ENCODE data around the gene AAMDC. TPM values are rescaled to one million over a fixed set of nuclear protein-coding genes. Genes with fewer than 3 reads are reported as not detected.
"Not testable (repeated sequence)": the region's sequence is repeated elsewhere in the genome, so short reads cannot be mapped to it uniquely, and the experiment has no call there.

AAMDC gene
- total and polyA plus RNA-seq, 2 donors (not counting 1 experiment from before 2014, with no cell fraction given), result 1.9 to 7.5 TPM

GRCh38 chr11:77822126-77822525 is 1.2 kb downstream of the AAMDC start:
- H2AFZ ChIP-seq (ENCODE audit: insufficient read depth, low read depth, low read length, poor library complexity, severe bottlenecking); H3K4me3 Mint-ChIP-seq; DNase-seq; H3K9me3 Mint-ChIP-seq (ENCODE audit: insufficient read depth); H3K27me3 ChIP-seq (replicated peaks in 1 of 4; ENCODE audit: control extremely low read depth in 1 of 4, control insufficient read depth in 3 of 4, insufficient read depth in 4 of 4, low read length in 3 of 4); H3K4me2 ChIP-seq (replicated peaks; ENCODE audit: low read depth, low read length, poor library complexity, severe bottlenecking); H3K9me3 ChIP-seq (ENCODE audit: control extremely low read depth in 1 of 3, control insufficient read depth in 2 of 3, insufficient read depth in 1 of 3, low read length in 2 of 3); H3K36me3 ChIP-seq (replicated peaks in 1 of 2; ENCODE audit: control extremely low read depth in 1 of 2, control insufficient read depth in 1 of 2, extremely low read depth in 1 of 2, insufficient read depth in 2 of 2, low read length in 1 of 2); CTCF ChIA-PET; POLR2A ChIA-PET; H3K4me3 ChIP-seq (ENCODE audit: control extremely low read depth in 1 of 5, extremely low read depth in 1 of 5, insufficient read depth in 1 of 5, low read depth in 2 of 5, low read length in 4 of 5); H3K27me3 Mint-ChIP-seq; H3K27ac Mint-ChIP-seq; ATAC-seq (ENCODE audit: low read depth); H3K27ac ChIP-seq (ENCODE audit: low read length in 2 of 2); H3K9ac ChIP-seq (ENCODE audit: low read length): not testable (repeated sequence)
- Histone ChIP-seq H4K20me1 (ENCODE audit: control insufficient read depth, insufficient read depth, low read length, poor library complexity, severe bottlenecking) (peaks cover 20% of the 10 kb centered on the region), H3K4me1 (ENCODE audit: control insufficient read depth in 2 of 2, insufficient read depth in 2 of 2, low read length in 2 of 2) (peaks cover 11 to 20% of the 10 kb centered on the region in 2 donors), H3K79me2 (ENCODE audit: control insufficient read depth, insufficient read depth, low read length) (peaks cover 36% of the 10 kb centered on the region)
- WGBS (ENCODE audit: insufficient coverage), result 90% methylated on average over 3 of the region's 13 CpGs
- H3K4me1 Mint-ChIP-seq, result peaks cover 26% of the 10 kb centered on the region
- intact Hi-C loops (cut with micrococcal nuclease), result loop anchor here (10.0 kb wide), 1 partner anchor 603 kb away; no protein-coding TSS in a partner anchor

DNA sequence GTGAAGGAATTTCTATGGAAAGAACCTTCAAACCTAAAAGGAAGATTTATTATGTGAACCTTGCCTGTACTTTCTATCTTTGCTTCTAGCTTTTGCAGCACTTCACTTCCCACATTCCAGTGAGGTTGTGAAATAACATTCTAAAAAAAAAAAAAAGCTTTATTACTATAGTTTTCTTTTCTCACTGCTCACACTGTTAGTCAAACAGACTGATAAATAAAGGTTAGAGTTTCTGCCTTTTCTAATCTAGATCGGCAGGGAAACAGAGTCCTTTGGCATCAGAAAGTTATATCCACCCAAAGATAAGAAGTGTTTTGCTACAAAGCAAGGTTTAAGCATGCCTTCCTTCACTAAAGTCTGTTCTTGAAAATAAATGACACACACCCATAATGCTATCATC is 2.8 kb downstream of the AAMDC start:
- no peak overlapping the region for H3K4me3 ChIP-seq (ENCODE audit: control extremely low read depth in 1 of 5, extremely low read depth in 1 of 5, insufficient read depth in 1 of 5, low read depth in 2 of 5, low read length in 4 of 5)
- H3K9me3 ChIP-seq (ENCODE audit: control extremely low read depth in 1 of 3, control insufficient read depth in 2 of 3, insufficient read depth in 1 of 3, low read length in 2 of 3), result no peaks in the 10 kb centered on the region
- intact Hi-C loops (cut with micrococcal nuclease), result loop anchor here (10.0 kb wide), 1 partner anchor 601 kb away; no protein-coding TSS in a partner anchor
- H3K27ac ChIP-seq (ENCODE audit: low read length in 2 of 2), result no peak overlapping the region
- H3K27me3 ChIP-seq (replicated peaks in 1 of 4; ENCODE audit: control extremely low read depth in 1 of 4, control insufficient read depth in 3 of 4, insufficient read depth in 4 of 4, low read length in 3 of 4), result no peaks in the 10 kb centered on the region
- WGBS (ENCODE audit: insufficient coverage), result no CpG with 5 or more reads among the region's 1 CpG
- Mint-ChIP-seq H3K9me3 (ENCODE audit: insufficient read depth) (no peaks in the 10 kb centered on the region), H3K4me3 (no peak overlapping the region), H3K4me1 (peaks cover 14% of the 10 kb centered on the region), H3K27me3 (no peaks in the 10 kb centered on the region), H3K27ac (no peak overlapping the region)
- H3K4me1 ChIP-seq (ENCODE audit: control insufficient read depth in 2 of 2, insufficient read depth in 2 of 2, low read length in 2 of 2), result peaks cover 11% of the 10 kb centered on the region in 2 donors
- ATAC-seq (ENCODE audit: low read depth) (no peak), DNase-seq (no peak)
- POLR2A ChIA-PET, result no interaction called here
- H3K79me2 ChIP-seq (ENCODE audit: control insufficient read depth, insufficient read depth, low read length), result peaks cover 19% of the 10 kb centered on the region
- H4K20me1 ChIP-seq (ENCODE audit: control insufficient read depth, insufficient read depth, low read length, poor library complexity, severe bottlenecking), result peaks cover 5% of the 10 kb centered on the region
- no peak overlapping the region for H2AFZ ChIP-seq (ENCODE audit: insufficient read depth, low read depth, low read length, poor library complexity, severe bottlenecking)
- no peaks in the 10 kb centered on the region for H3K36me3 ChIP-seq (replicated peaks in 1 of 2; ENCODE audit: control extremely low read depth in 1 of 2, control insufficient read depth in 1 of 2, extremely low read depth in 1 of 2, insufficient read depth in 2 of 2, low read length in 1 of 2)
- H3K9ac ChIP-seq (ENCODE audit: low read length), result no peak overlapping the region
- H3K4me2 ChIP-seq (replicated peaks; ENCODE audit: low read depth, low read length, poor library complexity, severe bottlenecking), result no peak overlapping the region
- TF ChIP-seq CTCF (IDR thresholded peaks at IDR 0.05), result no peak
- TF ChIP-seq EZH2 (IDR thresholded peaks at IDR 0.05; ENCODE audit: borderline replicate concordance, insufficient read depth, low read depth, low read length, poor library complexity, severe bottlenecking), result no peak
- CTCF ChIA-PET, result no interaction called here
